Loucy (cell line): Measurements from ENCODE around the gene PRTFDC1.

ENCODE experiments used
- EZH2phosphoT487 ChIP-seq: fragments of 200-600 bp; IDR thresholded peaks from 2 replicates; pipeline ENCODE4 v1.6.1; 2018; ENCODE audit warnings: antibody characterized with exemption, mild to moderate bottlenecking, moderate library complexity, borderline replicate concordance
- TF ChIP-seq, protein P1 (sequence below): fragments of 200-600 bp; sonication (generic); conservative IDR thresholded peaks from 2 replicates; pipeline ENCODE4 v1.5.1; 2014; ENCODE audit warnings: mild to moderate bottlenecking, antibody characterized with exemption, low read length

DNA sequence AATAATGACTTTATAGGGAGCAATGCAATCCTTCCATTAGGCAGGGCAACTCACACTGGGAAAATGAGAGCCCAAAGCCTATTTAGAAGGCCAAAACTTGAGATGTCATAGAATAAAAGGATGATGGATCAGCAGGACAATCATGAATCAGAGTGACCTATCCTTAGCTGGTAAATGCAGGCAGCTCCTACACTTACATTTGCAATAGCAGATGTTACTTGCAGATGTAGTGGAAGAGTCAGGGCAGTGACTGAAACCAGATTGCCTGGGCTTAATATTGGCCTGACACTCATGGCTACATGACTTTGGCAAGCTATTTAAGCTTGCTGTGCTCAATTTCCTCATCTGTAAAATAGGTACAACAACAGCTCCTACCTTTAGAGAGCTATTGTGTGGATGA is 98.7 kb downstream of the PRTFDC1 start:
- TF ChIP-seq, protein P1, sequence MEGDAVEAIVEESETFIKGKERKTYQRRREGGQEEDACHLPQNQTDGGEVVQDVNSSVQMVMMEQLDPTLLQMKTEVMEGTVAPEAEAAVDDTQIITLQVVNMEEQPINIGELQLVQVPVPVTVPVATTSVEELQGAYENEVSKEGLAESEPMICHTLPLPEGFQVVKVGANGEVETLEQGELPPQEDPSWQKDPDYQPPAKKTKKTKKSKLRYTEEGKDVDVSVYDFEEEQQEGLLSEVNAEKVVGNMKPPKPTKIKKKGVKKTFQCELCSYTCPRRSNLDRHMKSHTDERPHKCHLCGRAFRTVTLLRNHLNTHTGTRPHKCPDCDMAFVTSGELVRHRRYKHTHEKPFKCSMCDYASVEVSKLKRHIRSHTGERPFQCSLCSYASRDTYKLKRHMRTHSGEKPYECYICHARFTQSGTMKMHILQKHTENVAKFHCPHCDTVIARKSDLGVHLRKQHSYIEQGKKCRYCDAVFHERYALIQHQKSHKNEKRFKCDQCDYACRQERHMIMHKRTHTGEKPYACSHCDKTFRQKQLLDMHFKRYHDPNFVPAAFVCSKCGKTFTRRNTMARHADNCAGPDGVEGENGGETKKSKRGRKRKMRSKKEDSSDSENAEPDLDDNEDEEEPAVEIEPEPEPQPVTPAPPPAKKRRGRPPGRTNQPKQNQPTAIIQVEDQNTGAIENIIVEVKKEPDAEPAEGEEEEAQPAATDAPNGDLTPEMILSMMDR: no peak
- TF ChIP-seq EZH2phosphoT487: no peak
